ENCODE results near the gene NEU3.
"Not testable (repeated sequence)": the region's sequence is repeated elsewhere in the genome, so short reads cannot be mapped to it uniquely, and the experiment has no call there.

Gene NEU3

GRCh38 chr11:74954199-74954598 is 34.5 kb upstream of the NEU3 start:
- H3K27ac ChIP-seq (ENCODE audit: low read length) = no peak overlapping the region
- no peak overlapping the region for H3K4me3 ChIP-seq (ENCODE audit: low read depth in 1 of 2, low read length in 2 of 2)
- H3K27me3 ChIP-seq (ENCODE audit: low read depth, low read length) = no peaks in the 10 kb centered on the region
- H3K36me3 ChIP-seq (ENCODE audit: control insufficient read depth in 1 of 2, insufficient read depth in 2 of 2, low read length in 2 of 2) = no peaks in the 10 kb centered on the region
- H3K4me1 ChIP-seq (ENCODE audit: control insufficient read depth in 1 of 2, insufficient read depth in 2 of 2, low read length in 2 of 2) = peaks cover 9 to 29% of the 10 kb centered on the region in 2 donors
- H3K9me3 ChIP-seq (ENCODE audit: control insufficient read depth in 1 of 2, low read length in 2 of 2) = no peaks in the 10 kb centered on the region

GRCh38 chr11:74956397-74957015 is 32.2 kb upstream of the NEU3 start:
- H3K4me1 ChIP-seq (ENCODE audit: control insufficient read depth in 1 of 2, insufficient read depth in 2 of 2, low read length in 2 of 2) = peaks cover 0 to 20% of the 10 kb centered on the region in 2 donors
- H3K9me3 ChIP-seq (ENCODE audit: control insufficient read depth in 1 of 2, low read length in 2 of 2) = no peaks in the 10 kb centered on the region
- no peaks in the 10 kb centered on the region for H3K36me3 ChIP-seq (ENCODE audit: control insufficient read depth in 1 of 2, insufficient read depth in 2 of 2, low read length in 2 of 2)
- H3K4me3 ChIP-seq (ENCODE audit: low read depth in 1 of 2, low read length in 2 of 2) = no peak overlapping the region
- H3K27me3 ChIP-seq (ENCODE audit: low read depth, low read length) = no peaks in the 10 kb centered on the region
- no peak overlapping the region for H3K27ac ChIP-seq (ENCODE audit: low read length)

DNA sequence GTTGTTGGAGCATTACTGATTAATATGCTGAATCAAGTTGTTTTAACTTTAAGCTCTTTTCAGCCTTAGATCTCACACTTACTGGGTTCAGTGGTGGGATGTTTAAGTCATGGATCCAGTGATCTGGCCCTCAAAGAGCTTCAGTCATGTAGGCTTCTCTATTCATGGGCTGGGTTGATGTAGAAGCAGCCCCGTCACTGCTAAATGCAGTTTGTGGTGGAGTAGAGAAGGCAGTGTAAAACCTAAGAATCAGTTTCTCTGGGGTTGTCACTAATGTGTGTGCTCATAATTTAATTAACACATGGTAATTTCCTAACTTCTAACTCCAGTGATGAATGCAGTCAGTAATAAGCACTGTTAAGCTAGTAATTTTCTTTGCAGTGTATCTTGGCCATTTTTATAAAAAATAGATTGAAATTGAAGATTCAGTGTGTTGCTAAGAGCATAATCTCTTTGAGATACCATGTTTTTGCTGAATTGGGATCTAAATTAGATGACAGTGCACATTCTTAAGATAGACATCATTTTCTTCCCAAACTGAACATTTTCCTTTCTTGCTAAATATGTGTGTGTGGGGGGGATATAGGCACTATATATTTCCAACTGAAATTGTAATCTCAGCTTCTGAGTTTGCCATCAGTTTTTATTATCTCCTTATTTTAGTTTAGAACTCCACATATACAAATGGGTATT is 30.6 kb upstream of the NEU3 start:
- Histone ChIP-seq H3K36me3 (ENCODE audit: control insufficient read depth in 1 of 2, insufficient read depth in 2 of 2, low read length in 2 of 2) (no peaks in the 10 kb centered on the region), H3K4me3 (ENCODE audit: low read depth in 1 of 2, low read length in 2 of 2) (no peak overlapping the region), H3K9me3 (ENCODE audit: control insufficient read depth in 1 of 2, low read length in 2 of 2) (no peaks in the 10 kb centered on the region), H3K27ac (ENCODE audit: low read length) (no peak overlapping the region), H3K27me3 (ENCODE audit: low read depth, low read length) (no peaks in the 10 kb centered on the region), H3K4me1 (ENCODE audit: control insufficient read depth in 1 of 2, insufficient read depth in 2 of 2, low read length in 2 of 2) (peaks cover 0 to 13% of the 10 kb centered on the region in 2 donors)

DNA sequence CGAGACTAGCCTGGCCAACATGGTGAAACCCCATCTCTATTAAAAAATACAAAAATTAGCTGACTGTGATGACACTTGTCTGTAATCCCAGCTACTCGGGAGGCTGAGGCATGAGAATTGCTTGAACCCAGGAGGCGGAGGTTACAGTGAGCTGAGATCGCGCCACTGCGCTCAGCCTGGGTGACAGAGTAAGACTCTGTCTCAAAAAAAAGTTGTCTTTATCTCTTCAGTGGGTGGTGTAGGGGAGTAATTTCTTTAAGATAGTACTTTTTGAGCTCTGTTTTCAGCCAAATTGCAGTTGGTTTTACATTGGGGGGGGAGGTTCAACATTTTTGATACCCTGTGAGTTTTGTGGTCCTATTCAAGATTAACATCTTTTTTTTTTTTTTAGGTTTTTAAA is 28.6 kb upstream of the NEU3 start:
- not testable (repeated sequence) for H3K4me3 ChIP-seq (ENCODE audit: low read depth in 1 of 2, low read length in 2 of 2); H3K27ac ChIP-seq (ENCODE audit: low read length); H3K27me3 ChIP-seq (ENCODE audit: low read depth, low read length); H3K36me3 ChIP-seq (ENCODE audit: control insufficient read depth in 1 of 2, insufficient read depth in 2 of 2, low read length in 2 of 2); H3K9me3 ChIP-seq (ENCODE audit: control insufficient read depth in 1 of 2, low read length in 2 of 2)
- H3K4me1 ChIP-seq (ENCODE audit: control insufficient read depth in 1 of 2, insufficient read depth in 2 of 2, low read length in 2 of 2) = peaks cover 0 to 13% of the 10 kb centered on the region in 2 donors

GRCh38 chr11:74966651-74967050 is 22.1 kb upstream of the NEU3 start:
- Histone ChIP-seq H3K4me1 (ENCODE audit: control insufficient read depth in 1 of 2, insufficient read depth in 2 of 2, low read length in 2 of 2) (no peaks in the 10 kb centered on the region), H3K4me3 (ENCODE audit: low read depth in 1 of 2, low read length in 2 of 2) (no peak overlapping the region), H3K36me3 (ENCODE audit: control insufficient read depth in 1 of 2, insufficient read depth in 2 of 2, low read length in 2 of 2) (peaks cover 12 to 29% of the 10 kb centered on the region in 2 donors), H3K27me3 (ENCODE audit: low read depth, low read length) (no peaks in the 10 kb centered on the region), H3K9me3 (ENCODE audit: control insufficient read depth in 1 of 2, low read length in 2 of 2) (no peaks in the 10 kb centered on the region), H3K27ac (ENCODE audit: low read length) (no peak overlapping the region)

DNA sequence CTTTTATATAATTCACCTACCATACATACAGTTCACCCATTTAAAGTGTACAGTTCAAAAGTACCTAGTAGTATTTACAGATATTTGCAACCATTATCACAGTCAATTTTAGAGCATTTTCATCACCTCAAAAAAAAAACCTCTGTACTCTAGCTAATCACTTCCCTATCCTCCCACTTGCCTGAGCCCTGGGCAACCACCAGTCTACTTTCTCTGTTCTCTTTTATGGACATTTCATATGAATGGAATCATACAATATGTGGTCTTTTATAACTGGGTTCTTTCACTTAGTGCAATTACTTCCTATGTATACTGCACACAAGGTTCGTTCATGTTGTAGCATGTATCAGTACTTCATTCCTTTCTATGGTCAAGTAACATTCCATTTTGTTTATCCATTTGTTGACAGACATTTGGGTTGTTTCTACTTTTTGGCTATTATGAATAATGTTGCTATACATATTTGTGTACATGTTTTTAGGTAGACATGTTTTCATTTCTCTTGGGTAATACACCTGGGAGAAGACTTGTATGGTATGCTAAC is 17.8 kb upstream of the NEU3 start:
- Histone ChIP-seq H3K36me3 (ENCODE audit: control insufficient read depth in 1 of 2, insufficient read depth in 2 of 2, low read length in 2 of 2) (peaks cover 37 to 51% of the 10 kb centered on the region in 2 donors), H3K27me3 (ENCODE audit: low read depth, low read length) (no peaks in the 10 kb centered on the region), H3K4me3 (ENCODE audit: low read depth in 1 of 2, low read length in 2 of 2) (no peak overlapping the region), H3K4me1 (ENCODE audit: control insufficient read depth in 1 of 2, insufficient read depth in 2 of 2, low read length in 2 of 2) (no peaks in the 10 kb centered on the region), H3K9me3 (ENCODE audit: control insufficient read depth in 1 of 2, low read length in 2 of 2) (no peaks in the 10 kb centered on the region), H3K27ac (ENCODE audit: low read length) (no peak overlapping the region)

DNA sequence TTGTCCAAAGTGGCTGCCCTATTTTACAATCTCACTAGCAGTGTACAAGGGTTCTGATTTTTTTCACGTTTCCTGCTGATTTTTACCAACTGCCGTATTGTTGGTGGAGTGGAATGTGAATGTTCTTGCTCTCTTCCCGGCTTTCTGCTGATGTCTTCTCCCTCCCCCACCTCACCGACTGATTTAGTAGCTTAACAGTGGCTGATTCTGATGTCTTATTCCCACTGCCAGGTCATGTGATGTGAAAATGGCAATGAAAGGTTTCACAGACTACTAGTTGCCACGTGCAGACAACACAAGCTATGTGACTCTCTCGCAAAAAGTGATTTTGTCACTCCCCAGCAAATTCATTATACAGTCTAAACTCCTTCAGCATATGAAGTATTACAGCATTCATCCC is 17.3 kb upstream of the NEU3 start:
- Histone ChIP-seq H3K9me3 (ENCODE audit: control insufficient read depth in 1 of 2, low read length in 2 of 2) (no peaks in the 10 kb centered on the region), H3K27ac (ENCODE audit: low read length) (no peak overlapping the region), H3K4me1 (ENCODE audit: control insufficient read depth in 1 of 2, insufficient read depth in 2 of 2, low read length in 2 of 2) (no peaks in the 10 kb centered on the region), H3K27me3 (ENCODE audit: low read depth, low read length) (no peaks in the 10 kb centered on the region), H3K36me3 (ENCODE audit: control insufficient read depth in 1 of 2, insufficient read depth in 2 of 2, low read length in 2 of 2) (peaks cover 42 to 55% of the 10 kb centered on the region in 2 donors), H3K4me3 (ENCODE audit: low read depth in 1 of 2, low read length in 2 of 2) (no peak overlapping the region)

DNA sequence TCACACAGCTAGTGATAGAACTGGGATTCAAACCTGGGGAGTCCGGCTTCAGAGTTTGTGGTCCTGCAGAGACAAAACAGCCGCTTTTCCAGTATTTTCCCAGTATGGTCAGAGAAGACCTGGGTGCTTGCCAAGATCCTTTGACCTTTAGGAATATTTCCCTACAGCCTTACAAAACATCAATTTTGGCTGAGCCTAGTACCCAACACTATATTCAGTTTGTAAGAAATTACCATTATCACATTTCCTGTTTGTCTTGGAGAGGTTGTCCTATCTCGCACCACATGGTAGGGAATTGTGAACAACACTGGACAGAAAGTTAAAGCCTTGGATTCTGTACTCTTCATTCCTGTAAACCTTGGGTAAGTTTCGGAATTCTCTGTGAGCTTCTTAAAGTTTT is 10.7 kb upstream of the NEU3 start:
- no peaks in the 10 kb centered on the region for H3K9me3 ChIP-seq (ENCODE audit: control insufficient read depth in 1 of 2, low read length in 2 of 2)
- no peak overlapping the region for H3K4me3 ChIP-seq (ENCODE audit: low read depth in 1 of 2, low read length in 2 of 2)
- no peaks in the 10 kb centered on the region for H3K27me3 ChIP-seq (ENCODE audit: low read depth, low read length)
- peaks cover 48 to 49% of the 10 kb centered on the region in 2 donors for H3K36me3 ChIP-seq (ENCODE audit: control insufficient read depth in 1 of 2, insufficient read depth in 2 of 2, low read length in 2 of 2)
- H3K27ac ChIP-seq (ENCODE audit: low read length) = no peak overlapping the region
- no peaks in the 10 kb centered on the region for H3K4me1 ChIP-seq (ENCODE audit: control insufficient read depth in 1 of 2, insufficient read depth in 2 of 2, low read length in 2 of 2)

DNA sequence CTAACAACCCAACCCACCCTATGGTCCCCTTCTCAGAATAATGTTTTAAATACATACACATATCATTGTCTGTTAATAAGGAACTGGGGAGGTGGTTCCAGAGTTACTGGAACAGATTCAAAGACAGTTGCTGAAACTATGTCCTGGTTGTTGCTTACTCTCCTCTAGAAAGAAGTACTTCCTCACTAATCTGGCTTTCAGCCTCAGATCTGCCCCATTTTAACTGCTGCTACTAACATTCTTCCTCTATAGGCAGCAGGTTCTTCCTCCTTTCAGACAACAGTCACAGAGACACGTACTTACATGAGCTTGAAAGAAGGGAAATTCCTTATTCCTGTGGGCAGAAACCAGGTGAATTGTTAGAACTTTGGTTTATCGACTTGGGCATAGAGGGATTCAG is 8.1 kb upstream of the NEU3 start:
- H3K36me3 ChIP-seq (ENCODE audit: control insufficient read depth in 1 of 2, insufficient read depth in 2 of 2, low read length in 2 of 2) = peaks cover 26 to 38% of the 10 kb centered on the region in 2 donors
- H3K27ac ChIP-seq (ENCODE audit: low read length) = no peak overlapping the region

GRCh38 chr11:74981888-74982287 is 6.8 kb upstream of the NEU3 start:
- Histone ChIP-seq H3K27me3 (ENCODE audit: low read depth, low read length) (no peaks in the 10 kb centered on the region), H3K9me3 (ENCODE audit: control insufficient read depth in 1 of 2, low read length in 2 of 2) (no peaks in the 10 kb centered on the region), H3K4me1 (ENCODE audit: control insufficient read depth in 1 of 2, insufficient read depth in 2 of 2, low read length in 2 of 2) (no peaks in the 10 kb centered on the region), H3K4me3 (ENCODE audit: low read depth in 1 of 2, low read length in 2 of 2) (no peak overlapping the region), H3K36me3 (ENCODE audit: control insufficient read depth in 1 of 2, insufficient read depth in 2 of 2, low read length in 2 of 2) (peaks cover 19 to 30% of the 10 kb centered on the region in 2 donors), H3K27ac (ENCODE audit: low read length) (no peak overlapping the region)

More for the DNA sequence above, 8.1 kb upstream of the NEU3 start:
- Histone ChIP-seq H3K9me3 (ENCODE audit: control insufficient read depth in 1 of 2, low read length in 2 of 2) (no peaks in the 10 kb centered on the region), H3K4me3 (ENCODE audit: low read depth in 1 of 2, low read length in 2 of 2) (no peak overlapping the region), H3K4me1 (ENCODE audit: control insufficient read depth in 1 of 2, insufficient read depth in 2 of 2, low read length in 2 of 2) (no peaks in the 10 kb centered on the region), H3K27me3 (ENCODE audit: low read depth, low read length) (no peaks in the 10 kb centered on the region)

- peaks cover 9 to 21% of the 10 kb centered on the region in 2 donors for H3K36me3 ChIP-seq (ENCODE audit: control insufficient read depth in 1 of 2, insufficient read depth in 2 of 2, low read length in 2 of 2)
These were observed 4.7 kb upstream of the NEU3 start for GRCh38 chr11:74984070-74984469.

More at GRCh38 chr11:74984070-74984469, 4.7 kb upstream of the NEU3 start:
- no peaks in the 10 kb centered on the region for H3K27me3 ChIP-seq (ENCODE audit: low read depth, low read length)
- no peaks in the 10 kb centered on the region for H3K9me3 ChIP-seq (ENCODE audit: control insufficient read depth in 1 of 2, low read length in 2 of 2)
- H3K27ac ChIP-seq (ENCODE audit: low read length) = no peak overlapping the region
- no peak overlapping the region for H3K4me3 ChIP-seq (ENCODE audit: low read depth in 1 of 2, low read length in 2 of 2)
- peaks cover 0 to under 1% of the 10 kb centered on the region in 2 donors for H3K4me1 ChIP-seq (ENCODE audit: control insufficient read depth in 1 of 2, insufficient read depth in 2 of 2, low read length in 2 of 2)
